Lung (tissue), 12 donors: ENCODE results near the gene KIAA0040. TPM values are rescaled to one million over a fixed set of nuclear protein-coding genes. Genes with fewer than 3 reads are reported as not detected.
A peak's percentile ranks its signal among the peaks of the same experiment; 100 is the strongest.

Experiments used
- ATAC-seq: fragments of 200-7000 bp; cut with Tn5 transposase; one replicate; pipeline ENCODE4 v1.9.1; 2020; ENCODE audit warnings: moderate number of reproducible peaks; ENCODE audit not compliant: insufficient read depth, low FRiP score
- DNase-seq, 3 donors: peaks; one replicate each; pipeline ENCODE4 v3.0.0-alpha.2; 2013 to 2017
- H3K27ac ChIP-seq, 2 donors: one replicate each; pipeline ENCODE4 v1.5.1; 2013; ENCODE audit warnings: mild to moderate bottlenecking in 2 of 2, moderate library complexity in 2 of 2, control low read depth in 1 of 2, inconsistent platforms in 1 of 2, low read depth in 1 of 2, low read length in 1 of 2
- H3K27me3 ChIP-seq, 3 donors: one replicate each; pipeline ENCODE4 v1.5.1; 2013; ENCODE audit warnings: low read length in 2 of 3; ENCODE audit not compliant: control insufficient read depth in 3 of 3, insufficient read depth in 3 of 3
- H3K36me3 ChIP-seq, 4 donors: one replicate each; pipeline ENCODE4 v1.5.1; 2013; ENCODE audit warnings: low read length in 4 of 4, mild to moderate bottlenecking in 1 of 4, moderate library complexity in 1 of 4; ENCODE audit not compliant: control insufficient read depth in 4 of 4, insufficient read depth in 4 of 4
- H3K4me1 ChIP-seq, 5 donors: one replicate each; pipeline ENCODE4 v1.5.1; 2013; ENCODE audit warnings: low read length in 5 of 5, mild to moderate bottlenecking in 2 of 5, moderate library complexity in 1 of 5; ENCODE audit not compliant: control insufficient read depth in 5 of 5, insufficient read depth in 5 of 5
- H3K4me3 ChIP-seq: one replicate; pipeline ENCODE4 v1.5.1; 2013; ENCODE audit warnings: mild to moderate bottlenecking, control low read depth, moderate library complexity
- H3K9ac ChIP-seq, 2 donors: one replicate each; pipeline ENCODE4 v1.5.1; 2013; ENCODE audit warnings: low read length in 2 of 2, control low read depth in 1 of 2; ENCODE audit not compliant: insufficient read depth in 1 of 2
- H3K9me3 ChIP-seq, 4 donors: one replicate each; pipeline ENCODE4 v1.5.1; 2013; ENCODE audit warnings: low read length in 3 of 4, mild to moderate bottlenecking in 1 of 4, moderate library complexity in 1 of 4; ENCODE audit not compliant: control insufficient read depth in 4 of 4, insufficient read depth in 3 of 4
- WGBS, 2 donors: extraction: QIAGEN DNeasy Blood & Tissue Kit; methylation state at CpG; one replicate each; pipeline ENCODE4 v1.1.7; 2013; 5-methylcytosine and 5-hydroxymethylcytosine counted together
- polyA plus RNA-seq, 2 donors: library from polyadenylated mRNA; stranded (reverse); fragments of 200-250 nt; gene quantifications; one replicate each; pipeline ENCODE4 v1.2.1, GENCODE V29; 2013
- total RNA-seq, 2 donors: library from RNA; depleted of rRNA in 1 of 2; stranded (reverse); fragments of >200 nt in 1 of 2; gene quantifications; one replicate each; pipeline ENCODE4 v1.2.1, GENCODE V29; 2014 to 2021
- TF ChIP-seq, protein P1 (sequence below): IDR thresholded peaks from 2 replicates; pipeline ENCODE4 v1.5.1; 2012; ENCODE audit warnings: mild to moderate bottlenecking; ENCODE audit errors: control extremely low read depth, extremely low read depth
- donor health status: control.
- donor health status: control.
- donor health status: Bipolar disorder and iron deficiency.
- donor health status: healthy.
- donor health status: DM: yes; HTN: yes; CAD: no.

KIAA0040 gene
- total and polyA plus RNA-seq, 4 donors, result 13.4 to 37.9 (median 29.5) TPM

DNA sequence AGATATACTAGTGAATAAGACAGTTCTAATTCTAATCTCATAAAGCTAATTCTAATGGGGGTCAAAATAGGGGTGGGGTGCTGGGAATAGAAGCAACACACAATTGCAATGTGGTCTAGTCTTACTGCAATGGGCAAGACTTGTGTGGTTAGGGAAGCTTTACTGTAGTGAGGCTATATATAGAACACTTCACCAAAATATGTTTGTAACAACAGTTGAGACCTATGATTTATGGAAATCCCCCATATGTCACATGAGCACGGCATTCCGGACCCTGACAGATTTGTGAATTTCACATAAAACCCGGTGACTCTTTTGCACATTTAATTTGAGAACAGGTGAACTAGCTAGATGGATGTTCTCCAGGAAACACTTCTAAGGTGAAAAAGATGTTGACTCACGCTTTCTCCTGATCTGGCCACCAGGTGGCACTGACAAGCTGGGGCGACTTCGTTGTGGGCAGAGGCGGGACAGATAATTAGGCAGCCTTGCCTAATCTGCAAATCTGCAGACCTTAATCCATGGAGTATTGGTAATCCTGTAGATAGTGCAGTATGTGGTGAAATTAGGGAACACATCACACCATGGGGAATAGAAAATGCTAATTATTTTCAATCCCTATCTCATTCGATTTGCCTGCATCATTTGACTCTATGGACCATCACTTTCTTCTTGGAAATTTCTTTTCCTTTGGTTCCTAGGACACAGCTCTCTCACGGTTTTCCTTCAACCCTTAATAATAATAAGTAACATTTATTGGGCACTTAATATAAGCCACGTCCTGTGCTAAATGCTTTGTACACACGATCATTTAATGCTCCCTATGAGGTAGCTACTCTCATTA, 37.7 kb downstream of the KIAA0040 start:
- Histone ChIP-seq H3K9ac (no peak overlapping the region), H3K4me1 (no peaks in the 10 kb centered on the region), H3K27ac (no peak overlapping the region), H3K36me3 (peaks cover 0 to 8% (median 4%) of the 10 kb centered on the region in 4 donors), H3K9me3 (no peaks in the 10 kb centered on the region), H3K4me3 (no peak overlapping the region), H3K27me3 (peaks cover 0 to 19% (median 18%) of the 10 kb centered on the region in 3 donors)
- TF ChIP-seq, protein P1, sequence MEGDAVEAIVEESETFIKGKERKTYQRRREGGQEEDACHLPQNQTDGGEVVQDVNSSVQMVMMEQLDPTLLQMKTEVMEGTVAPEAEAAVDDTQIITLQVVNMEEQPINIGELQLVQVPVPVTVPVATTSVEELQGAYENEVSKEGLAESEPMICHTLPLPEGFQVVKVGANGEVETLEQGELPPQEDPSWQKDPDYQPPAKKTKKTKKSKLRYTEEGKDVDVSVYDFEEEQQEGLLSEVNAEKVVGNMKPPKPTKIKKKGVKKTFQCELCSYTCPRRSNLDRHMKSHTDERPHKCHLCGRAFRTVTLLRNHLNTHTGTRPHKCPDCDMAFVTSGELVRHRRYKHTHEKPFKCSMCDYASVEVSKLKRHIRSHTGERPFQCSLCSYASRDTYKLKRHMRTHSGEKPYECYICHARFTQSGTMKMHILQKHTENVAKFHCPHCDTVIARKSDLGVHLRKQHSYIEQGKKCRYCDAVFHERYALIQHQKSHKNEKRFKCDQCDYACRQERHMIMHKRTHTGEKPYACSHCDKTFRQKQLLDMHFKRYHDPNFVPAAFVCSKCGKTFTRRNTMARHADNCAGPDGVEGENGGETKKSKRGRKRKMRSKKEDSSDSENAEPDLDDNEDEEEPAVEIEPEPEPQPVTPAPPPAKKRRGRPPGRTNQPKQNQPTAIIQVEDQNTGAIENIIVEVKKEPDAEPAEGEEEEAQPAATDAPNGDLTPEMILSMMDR, result peak; percentile 92
- WGBS, 2 donors, result 24 to 26% methylated on average over 11 of the region's 11 CpGs
- ATAC-seq (no peak), DNase-seq (peak; percentile 64 to 74 (median 67))

DNA sequence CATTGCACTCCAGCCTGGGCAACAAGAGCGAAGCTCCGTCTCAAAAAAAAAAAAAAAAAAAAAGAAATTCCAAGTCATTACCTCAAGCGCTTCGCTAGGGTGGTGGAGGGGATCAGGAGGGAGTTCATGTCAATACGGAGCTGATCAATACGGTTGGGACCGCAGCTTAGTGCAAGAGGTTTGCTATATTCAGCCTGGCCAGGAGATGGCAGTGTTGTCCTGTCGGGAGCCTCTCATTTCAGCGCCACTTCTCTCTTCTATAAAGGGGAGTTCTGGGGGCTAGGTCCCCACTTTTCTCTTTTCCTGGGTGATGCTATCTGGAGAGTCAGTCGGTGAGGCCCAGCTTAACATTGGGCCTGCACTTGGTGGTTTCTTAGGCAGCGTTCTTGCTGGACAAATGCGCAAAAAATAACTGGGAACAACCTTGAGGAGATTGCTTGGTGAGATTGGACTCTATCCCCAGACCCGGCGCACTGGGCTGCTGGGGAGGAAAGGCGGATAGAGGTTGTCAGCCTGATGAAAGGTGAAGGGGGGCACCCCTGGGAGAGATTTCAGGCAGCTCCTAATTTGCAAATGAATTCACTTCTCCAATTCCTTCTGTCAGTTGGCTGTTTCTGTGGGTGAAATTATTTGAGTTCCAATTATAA, 40.4 kb downstream of the KIAA0040 start:
- ATAC-seq (peak; percentile 61), DNase-seq (peak; percentile 58 to 63 (median 61))
- no peaks in the 10 kb centered on the region for H3K4me1 ChIP-seq
- no peak overlapping the region for H3K4me3 ChIP-seq
- peaks cover 0 to 19% (median 18%) of the 10 kb centered on the region in 3 donors for H3K27me3 ChIP-seq
- H3K36me3 ChIP-seq, result no peaks in the 10 kb centered on the region
- H3K9me3 ChIP-seq, result no peaks in the 10 kb centered on the region
- 7 to 8% methylated on average over 15 of the region's 15 CpGs for WGBS, 2 donors
- TF ChIP-seq, protein P1, result peak; percentile 93
- H3K27ac ChIP-seq, result no peak overlapping the region
- no peak overlapping the region for H3K9ac ChIP-seq

DNA sequence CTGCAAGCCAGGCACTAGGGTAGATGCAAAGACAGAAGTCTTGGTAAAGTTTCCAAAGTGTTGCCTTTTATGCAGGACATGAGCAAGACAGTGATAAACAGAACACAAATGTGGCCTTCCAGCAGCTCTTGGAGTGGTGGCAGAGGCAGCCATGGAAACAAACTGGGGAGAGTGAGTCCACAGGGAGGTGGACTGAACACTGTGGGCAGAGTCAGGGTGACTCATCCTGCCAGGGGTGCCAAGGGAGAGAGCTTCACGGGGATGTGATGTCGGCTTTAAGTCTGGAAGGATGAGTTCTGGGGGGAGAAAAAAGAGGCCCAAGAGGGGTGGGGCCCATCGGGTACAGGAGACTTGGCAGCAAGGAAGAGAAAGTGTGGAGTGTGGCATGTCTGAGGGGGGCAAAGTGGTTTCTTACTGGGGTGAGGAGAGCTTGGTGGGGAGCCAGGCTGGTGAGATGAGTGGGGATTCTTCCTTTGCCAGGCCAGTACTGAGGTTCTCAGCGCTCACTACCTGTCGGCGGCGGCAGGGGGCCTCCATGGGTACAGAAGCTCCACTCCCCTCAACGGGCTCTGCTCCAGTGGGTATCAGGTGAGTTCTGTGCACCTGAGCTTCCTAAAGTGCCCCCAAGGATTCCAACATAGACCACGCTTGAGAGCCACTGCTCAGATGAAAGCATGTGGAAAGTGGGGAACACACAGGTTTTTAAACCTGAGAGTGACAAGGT, 41.8 kb downstream of the KIAA0040 start:
- Histone ChIP-seq H3K36me3 (no peaks in the 10 kb centered on the region), H3K27ac (no peak overlapping the region), H3K4me3 (no peak overlapping the region), H3K27me3 (peaks cover 0 to 19% (median 18%) of the 10 kb centered on the region in 3 donors), H3K4me1 (peaks cover 0 to 6% (median 0%) of the 10 kb centered on the region in 5 donors), H3K9ac (no peak overlapping the region), H3K9me3 (no peaks in the 10 kb centered on the region)
- ATAC-seq (no peak), DNase-seq (no peak)
- TF ChIP-seq, protein P1, result no peak
- WGBS, 2 donors, result 75 to 79% methylated on average over 9 of the region's 9 CpGs
